CD8-positive, alpha-beta memory T cell (primary cell): ENCODE results near the gene GPBP1L1. TPM values are rescaled to one million over a fixed set of nuclear protein-coding genes. Genes with fewer than 3 reads are reported as not detected.

Source experiments
- CTCF ChIA-PET: fragments of 350-600 bp; sonication (Branson Sonifier 250); formaldehyde crosslinking; loops from one replicate; lab custom pipeline; 2021; ENCODE audit warnings: antibody characterized with exemption; lab: Charles Lee
- POLR2A ChIA-PET: fragments of 350-600 bp; sonication (Branson Sonifier 250); formaldehyde crosslinking; loops from one replicate; lab custom pipeline; 2021; ENCODE audit warnings: antibody characterized with exemption; lab: Charles Lee
- DNase-seq, 5 donors: peaks; one replicate each; pipeline versions ENCODE4 v3.0.0 to v3.0.0-alpha.2; 2020 to 2022; ENCODE audit warnings: mixed read lengths in 1 of 5
- H3K27ac ChIP-seq: one replicate; pipeline ENCODE4 v1.7.0; 2013; ENCODE audit warnings: low read depth, mild to moderate bottlenecking, low read length, moderate library complexity
- H3K27me3 ChIP-seq: 2 replicates; pipeline ENCODE4 v1.7.0; 2013; ENCODE audit warnings: low read length, mild to moderate bottlenecking; ENCODE audit not compliant: insufficient read depth, poor library complexity, severe bottlenecking
- H3K36me3 ChIP-seq: 2 replicates; pipeline ENCODE4 v1.7.0; 2013; ENCODE audit warnings: mild to moderate bottlenecking, low read length, moderate library complexity; ENCODE audit not compliant: insufficient read depth
- H3K4me1 ChIP-seq: 2 replicates; pipeline ENCODE4 v1.7.0; 2013; ENCODE audit warnings: mild to moderate bottlenecking, low read length, moderate library complexity; ENCODE audit not compliant: insufficient read depth
- H3K4me3 ChIP-seq: 2 replicates; pipeline ENCODE4 v1.7.0; 2013; ENCODE audit warnings: mild to moderate bottlenecking, low read length
- H3K9me3 ChIP-seq: 2 replicates; pipeline ENCODE4 v1.7.0; 2013; ENCODE audit warnings: mild to moderate bottlenecking, low read length
- H3K27ac Mint-ChIP-seq, 8 donors: one replicate each; pipeline ENCODE4 v1.8.0; 2020 to 2021; ENCODE audit warnings: mixed read lengths in 8 of 8, mild to moderate bottlenecking in 6 of 8, inconsistent platforms in 3 of 8, moderate library complexity in 3 of 8
- H3K27me3 Mint-ChIP-seq, 2 donors: one replicate each; pipeline ENCODE4 v1.8.0; 2020 to 2021; ENCODE audit warnings: mixed read lengths in 2 of 2, mild to moderate bottlenecking in 1 of 2, moderate library complexity in 1 of 2
- H3K36me3 Mint-ChIP-seq, 3 donors: one replicate each; pipeline ENCODE4 v1.8.0; 2020 to 2021; ENCODE audit warnings: mixed read lengths in 3 of 3, inconsistent platforms in 1 of 3, mild to moderate bottlenecking in 1 of 3
- H3K4me1 Mint-ChIP-seq, 3 donors: one replicate each; pipeline ENCODE4 v1.8.0; 2020 to 2021; ENCODE audit warnings: mixed read lengths in 3 of 3, inconsistent platforms in 1 of 3, mild to moderate bottlenecking in 1 of 3
- H3K4me3 Mint-ChIP-seq, 7 donors: one replicate each; pipeline ENCODE4 v1.8.0; 2020 to 2021; ENCODE audit warnings: mixed read lengths in 7 of 7, mild to moderate bottlenecking in 6 of 7, moderate library complexity in 4 of 7, inconsistent platforms in 2 of 7
- H3K9me3 Mint-ChIP-seq, 5 donors: one replicate each; pipeline ENCODE4 v1.8.0; 2020 to 2022; ENCODE audit warnings: mixed read lengths in 5 of 5, mild to moderate bottlenecking in 3 of 5, moderate library complexity in 2 of 5, inconsistent platforms in 1 of 5
- polyA plus RNA-seq: library from polyadenylated mRNA; unstranded; fragments of 300-500 nt; fragmentation: Illumina TruSeq; gene quantifications from one replicate; pipeline ENCODE4 v1.2.3, GENCODE V29; 2021
- total RNA-seq, 2 experiments: library from RNA; stranded (reverse); gene quantifications; one replicate each; pipeline ENCODE4 v1.2.3, GENCODE V29; 2021

GPBP1L1 gene
- total and polyA plus RNA-seq, 3 experiments from 2014 or later = 90.3 to 107 (median 102) TPM

DNA sequence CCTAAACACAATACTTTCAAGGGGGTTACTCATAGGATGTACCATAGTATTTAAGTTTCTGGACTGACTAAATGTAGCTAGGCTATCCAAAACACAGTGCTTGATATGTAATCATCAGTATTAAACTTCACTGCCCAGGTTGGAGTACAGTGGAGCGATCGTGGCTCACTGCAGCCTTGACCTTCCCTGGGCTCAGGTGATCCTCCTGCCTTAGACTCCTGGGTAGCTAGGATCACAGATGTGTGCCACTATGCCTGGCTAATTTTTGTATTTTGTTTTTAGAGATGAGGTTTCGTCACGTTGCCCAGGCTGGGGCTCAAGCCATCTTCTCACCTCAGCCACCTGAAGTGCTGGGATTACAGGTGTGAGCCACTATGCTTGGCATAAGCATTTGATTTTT lies 91.9 kb downstream of the GPBP1L1 start:
- Mint-ChIP-seq H3K27me3 (no peaks in the 10 kb centered on the region), H3K4me1 (peaks cover 17 to 56% (median 37%) of the 10 kb centered on the region in 3 donors), H3K9me3 (no peaks in the 10 kb centered on the region), H3K36me3 (peaks cover 4 to 59% (median 9%) of the 10 kb centered on the region in 3 donors), H3K27ac (peak overlapping the region in 2 of 8 donors; percentile 17 to 47), H3K4me3 (peak overlapping the region in 1 of 7 donors; percentile 27)
- peaks cover 9% of the 10 kb centered on the region for H3K4me1 ChIP-seq
- no peaks in the 10 kb centered on the region for H3K27me3 ChIP-seq
- no peak overlapping the region for H3K4me3 ChIP-seq
- CTCF ChIA-PET = no interaction called here
- peaks cover 20% of the 10 kb centered on the region for H3K36me3 ChIP-seq
- H3K9me3 ChIP-seq = no peaks in the 10 kb centered on the region
- POLR2A ChIA-PET = no interaction called here
- H3K27ac ChIP-seq = no peak overlapping the region
- DNase-seq = no peak

DNA sequence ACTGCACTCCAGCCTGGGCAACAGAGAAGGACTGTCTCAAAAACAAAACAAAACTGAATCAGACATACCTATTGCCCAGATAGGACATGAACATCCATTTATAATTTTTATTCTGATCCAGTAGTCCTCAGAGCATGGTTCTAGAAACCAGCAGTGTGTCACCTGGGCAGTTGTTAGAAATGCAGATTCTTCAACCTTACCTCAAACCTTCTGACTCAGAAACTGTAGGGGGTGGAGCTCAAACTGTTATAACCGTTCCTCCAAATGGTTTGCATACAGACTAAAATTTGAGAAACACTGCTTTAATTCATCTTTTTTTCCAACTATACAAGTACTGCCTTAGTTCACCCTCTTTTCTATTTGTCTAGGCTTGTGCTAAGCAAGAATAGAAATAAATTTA lies 96.5 kb downstream of the GPBP1L1 start:
- DNase-seq = no peak
- CTCF ChIA-PET = interaction anchor here (1.2 kb wide), 1 partner anchor 19 kb away, joined by 3 read pairs; no protein-coding TSS in a partner anchor

DNA sequence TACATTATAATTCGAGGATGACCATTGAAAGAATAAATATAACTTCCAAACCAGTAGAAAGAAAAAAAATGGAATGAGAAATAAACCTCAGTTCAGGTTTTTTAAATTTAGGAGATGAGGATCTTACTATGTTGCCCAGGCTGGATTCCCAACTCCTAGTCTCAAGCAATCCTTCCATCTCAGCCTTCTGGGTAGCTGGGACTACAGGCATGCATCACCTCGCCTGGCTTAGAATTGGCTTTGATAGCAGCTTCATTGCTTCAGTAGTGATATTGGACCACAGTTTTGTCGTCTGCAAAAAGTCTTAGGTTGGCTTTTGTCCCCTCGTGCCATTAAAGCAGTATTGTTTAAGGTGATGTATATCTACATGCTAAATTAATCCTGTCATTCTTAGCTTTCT lies 99.6 kb downstream of the GPBP1L1 start:
- Mint-ChIP-seq H3K4me3 (peak overlapping the region; percentile 93 to 100 (median 97)), H3K27ac (peak overlapping the region; percentile 89 to 98 (median 96)), H3K27me3 (peaks cover 0 to 2% of the 10 kb centered on the region in 2 donors), H3K4me1 (peaks cover 41 to 61% (median 51%) of the 10 kb centered on the region in 3 donors), H3K9me3 (no peaks in the 10 kb centered on the region), H3K36me3 (peaks cover 0 to 23% (median 2%) of the 10 kb centered on the region in 3 donors)
- H3K27ac ChIP-seq = peak overlapping the region; percentile 34
- no peaks in the 10 kb centered on the region for H3K9me3 ChIP-seq
- POLR2A ChIA-PET = interaction anchor here (0.7 kb wide), 2 partner anchors 22 to 101 kb away, joined by 3 to 4 read pairs; no protein-coding TSS in a partner anchor
- peak overlapping the region; percentile 33 for H3K4me3 ChIP-seq
- DNase-seq = no peak
- H3K36me3 ChIP-seq = peaks cover 4% of the 10 kb centered on the region
- peaks cover 21% of the 10 kb centered on the region for H3K4me1 ChIP-seq
- CTCF ChIA-PET = interaction anchor here (3.0 kb wide), 1 partner anchor 66 kb away, joined by 8 read pairs; the partner anchor contains the start of gene PRDX1
- no peaks in the 10 kb centered on the region for H3K27me3 ChIP-seq

More for the DNA sequence above, 96.5 kb downstream of the GPBP1L1 start:
- no peak overlapping the region for H3K4me3 Mint-ChIP-seq
- Histone ChIP-seq H3K4me1 (peaks cover 17% of the 10 kb centered on the region), H3K4me3 (no peak overlapping the region), H3K36me3 (peaks cover 11% of the 10 kb centered on the region), H3K27ac (no peak overlapping the region), H3K27me3 (no peaks in the 10 kb centered on the region), H3K9me3 (no peaks in the 10 kb centered on the region)
- H3K27ac Mint-ChIP-seq = peak overlapping the region in 1 of 8 donors; percentile 33
- POLR2A ChIA-PET = no interaction called here
- H3K4me1 Mint-ChIP-seq = peaks cover 36 to 64% (median 44%) of the 10 kb centered on the region in 3 donors
- peaks cover 0 to 35% (median 2%) of the 10 kb centered on the region in 3 donors for H3K36me3 Mint-ChIP-seq
- H3K27me3 Mint-ChIP-seq = no peaks in the 10 kb centered on the region
- no peaks in the 10 kb centered on the region for H3K9me3 Mint-ChIP-seq

DNA sequence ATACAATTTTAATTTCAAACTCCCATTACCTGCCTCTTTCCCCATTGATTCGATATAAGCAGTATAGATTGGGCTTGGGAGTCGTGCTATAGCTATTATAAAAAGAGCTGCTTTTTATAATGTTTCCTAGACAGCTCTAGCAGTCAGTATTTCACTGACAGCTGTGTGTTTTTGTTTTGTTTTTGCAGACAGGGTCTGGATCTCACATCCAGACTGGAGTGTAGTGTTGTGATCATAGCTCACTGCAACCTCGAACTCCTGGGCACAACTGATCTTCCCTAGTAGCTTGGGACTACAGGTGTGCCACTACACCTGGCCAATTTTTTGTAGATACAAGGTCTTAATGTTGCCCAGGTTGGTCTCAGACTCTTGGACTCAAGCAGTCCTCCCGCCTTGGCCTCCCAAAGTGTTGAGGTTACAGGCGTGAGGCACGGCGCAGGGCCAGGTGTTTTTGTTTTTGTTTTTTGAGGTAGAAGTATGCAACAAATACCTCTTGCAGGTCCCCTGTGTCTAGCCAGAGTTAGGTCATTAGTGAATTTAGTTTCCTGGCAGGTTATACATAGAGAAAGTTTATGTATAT lies 100.7 kb downstream of the GPBP1L1 start:
- H3K4me1 Mint-ChIP-seq = peaks cover 35 to 54% (median 40%) of the 10 kb centered on the region in 3 donors
- peak overlapping the region; percentile 94 to 98 (median 96) for H3K27ac Mint-ChIP-seq
- Histone ChIP-seq H3K4me3 (peak overlapping the region; percentile 95), H3K9me3 (no peaks in the 10 kb centered on the region), H3K4me1 (peaks cover 21% of the 10 kb centered on the region), H3K27ac (peak overlapping the region; percentile 60), H3K36me3 (no peaks in the 10 kb centered on the region), H3K27me3 (no peaks in the 10 kb centered on the region)
- no peak for DNase-seq
- peak overlapping the region; percentile 93 to 100 (median 99) for H3K4me3 Mint-ChIP-seq
- H3K9me3 Mint-ChIP-seq = no peaks in the 10 kb centered on the region
- H3K27me3 Mint-ChIP-seq = peaks cover 0 to 2% of the 10 kb centered on the region in 2 donors
- H3K36me3 Mint-ChIP-seq = peaks cover 0 to 15% (median 0%) of the 10 kb centered on the region in 3 donors
- ChIA-PET CTCF (interaction anchor here (0.8 to 3.0 kb wide), 2 partner anchors 64 to 93 kb away, joined by 3 to 8 read pairs; partner anchors contain the start of gene PRDX1), POLR2A (interaction anchor here (0.8 to 2.1 kb wide), 7 partner anchors 64 to 282 kb away, joined by 3 to 11 read pairs (median 8); partner anchors contain the start of genes CCDC163, GPBP1L1, MMACHC and MUTYH)

DNA sequence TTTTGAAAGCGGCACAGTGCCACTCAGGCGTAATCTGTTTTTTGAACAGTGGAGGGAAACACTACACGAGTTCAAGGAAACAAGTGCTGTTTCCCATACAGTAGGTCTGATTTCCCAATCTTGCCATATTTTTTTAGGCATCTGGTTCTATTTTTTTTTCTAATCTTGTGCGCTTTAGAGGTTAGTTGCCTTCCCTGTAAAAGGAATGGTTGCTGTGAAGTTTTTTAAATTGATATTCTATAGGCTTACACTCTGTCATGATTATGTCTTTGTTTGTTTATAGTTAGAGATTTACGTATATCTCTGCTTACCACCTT lies 101.3 kb downstream of the GPBP1L1 start:
- peak overlapping the region; percentile 60 for H3K27ac ChIP-seq
- Mint-ChIP-seq H3K27me3 (peaks cover 0 to 2% of the 10 kb centered on the region in 2 donors), H3K4me1 (peaks cover 33 to 52% (median 40%) of the 10 kb centered on the region in 3 donors), H3K9me3 (no peaks in the 10 kb centered on the region), H3K4me3 (peak overlapping the region; percentile 93 to 100 (median 99)), H3K36me3 (peaks cover 0 to 14% (median 0%) of the 10 kb centered on the region in 3 donors), H3K27ac (peak overlapping the region; percentile 94 to 98 (median 96))
- H3K4me3 ChIP-seq = peak overlapping the region; percentile 95
- peaks cover 21% of the 10 kb centered on the region for H3K4me1 ChIP-seq
- ChIA-PET CTCF (interaction anchor here (0.8 to 3.0 kb wide), 2 partner anchors 64 to 92 kb away, joined by 3 to 8 read pairs; partner anchors contain the start of gene PRDX1), POLR2A (interaction anchor here (0.8 to 2.1 kb wide), 9 partner anchors 63 to 282 kb away, joined by 3 to 11 read pairs (median 5); partner anchors contain the start of genes CCDC163, GPBP1L1, MMACHC and MUTYH)
- H3K27me3 ChIP-seq = no peaks in the 10 kb centered on the region
- DNase-seq = no peak
- H3K9me3 ChIP-seq = no peaks in the 10 kb centered on the region
- no peaks in the 10 kb centered on the region for H3K36me3 ChIP-seq

DNA sequence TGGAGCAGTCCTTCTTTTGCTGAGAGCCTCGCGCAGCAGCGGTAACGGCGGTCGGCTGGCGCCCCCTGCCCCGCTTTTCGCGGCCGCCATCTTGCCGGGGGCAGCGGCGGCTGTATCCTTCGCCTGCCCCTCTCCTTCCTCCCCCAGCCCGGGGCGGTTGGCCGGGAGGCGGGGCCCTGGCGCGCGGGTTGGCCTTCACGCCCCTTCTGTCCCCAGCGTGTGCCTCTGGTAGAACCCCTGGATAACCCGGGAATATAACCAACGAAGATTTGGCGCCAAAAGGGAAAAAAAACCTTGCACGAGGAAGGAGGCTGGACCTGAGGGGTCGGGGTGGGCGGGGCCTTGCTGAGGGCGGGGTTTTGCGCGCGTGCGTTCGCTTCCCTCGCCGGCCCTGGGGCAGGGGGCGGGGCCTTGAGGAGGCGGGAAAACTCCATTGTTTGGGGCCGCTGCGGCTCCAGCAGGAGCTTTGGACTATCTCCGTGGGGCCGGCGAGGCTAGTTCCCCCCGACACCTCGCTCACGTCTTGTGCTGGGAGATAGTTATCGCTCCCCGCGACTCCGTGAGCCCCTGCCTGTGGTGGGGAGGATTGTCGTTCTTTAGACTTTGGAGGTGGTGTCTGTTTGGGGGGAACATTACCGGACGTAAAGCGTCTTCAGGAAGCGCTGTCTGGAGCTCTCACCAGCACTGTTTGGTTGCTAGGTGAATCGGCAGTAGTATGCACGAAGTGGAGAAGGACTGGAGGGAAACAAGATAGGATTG lies 101.8 kb downstream of the GPBP1L1 start:
- H3K4me1 Mint-ChIP-seq = peaks cover 33 to 47% (median 40%) of the 10 kb centered on the region in 3 donors
- H3K4me3 Mint-ChIP-seq = peak overlapping the region; percentile 93 to 100 (median 99)
- H3K27ac ChIP-seq = peak overlapping the region; percentile 95
- DNase-seq = peak; percentile 85 to 91 (median 88)
- H3K36me3 Mint-ChIP-seq = peaks cover 0 to 14% (median 0%) of the 10 kb centered on the region in 3 donors
- peak overlapping the region; percentile 96 to 99 (median 99) for H3K27ac Mint-ChIP-seq
- H3K27me3 ChIP-seq = no peaks in the 10 kb centered on the region
- H3K9me3 Mint-ChIP-seq = no peaks in the 10 kb centered on the region
- POLR2A ChIA-PET = interaction anchor here (0.5 to 2.1 kb wide), 13 partner anchors 34 to 573 kb away, joined by 3 to 11 read pairs (median 5); partner anchors contain the start of genes AKR1A1, CCDC163, GPBP1L1 and HECTD3
- H3K4me1 ChIP-seq = peaks cover 21% of the 10 kb centered on the region
- H3K4me3 ChIP-seq = peak overlapping the region; percentile 95
- H3K36me3 ChIP-seq = no peaks in the 10 kb centered on the region
- CTCF ChIA-PET = interaction anchor here (0.8 to 6.9 kb wide), 3 partner anchors 15 to 92 kb away, joined by 3 to 48 read pairs (median 8); partner anchors contain the start of gene PRDX1
- peaks cover 0 to 2% of the 10 kb centered on the region in 2 donors for H3K27me3 Mint-ChIP-seq
- H3K9me3 ChIP-seq = no peaks in the 10 kb centered on the region

DNA sequence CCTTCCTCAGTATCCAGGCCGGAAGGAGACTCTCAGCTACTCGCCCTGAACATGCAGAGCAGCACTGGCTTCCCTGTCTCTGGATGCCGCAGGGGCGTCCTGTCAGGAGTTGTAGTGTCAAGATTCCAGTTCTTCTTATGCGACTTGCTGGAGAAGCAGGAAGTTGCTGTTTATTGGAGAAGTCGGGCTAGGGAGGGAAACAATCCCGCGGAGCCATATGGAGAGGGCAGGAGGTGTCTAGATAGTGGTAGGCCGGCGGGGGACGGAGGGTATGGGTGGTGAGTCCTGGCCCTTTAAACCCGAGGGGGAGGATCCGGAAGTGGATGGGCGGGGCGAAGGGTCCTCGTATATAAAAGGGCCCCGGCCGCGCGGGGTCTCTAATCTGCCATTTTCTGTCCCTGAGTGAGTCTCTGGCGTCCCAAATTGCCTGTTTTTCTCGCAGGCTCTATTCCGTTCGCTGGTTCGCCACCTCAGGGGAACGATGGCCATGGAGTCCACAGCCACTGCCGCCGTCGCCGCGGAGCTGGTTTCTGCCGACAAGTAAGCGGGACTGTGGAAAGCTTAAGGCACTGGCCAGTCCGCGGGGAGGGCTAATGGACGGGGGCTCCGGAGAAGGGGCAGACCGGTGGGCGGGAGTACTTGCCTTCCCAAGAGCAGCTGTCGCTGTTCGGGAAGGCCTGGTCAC lies 102.5 kb downstream of the GPBP1L1 start, which contains the start of gene NASP:
TSS of gene NASP (plus strand) at position 376 of the 685 bp plus-strand sequence. CDS start at position 482, 106 bp downstream.
- H3K27me3 ChIP-seq = no peaks in the 10 kb centered on the region
- H3K4me3 Mint-ChIP-seq = peak within 1 kb of the TSS; percentile 93 to 100 (median 99)
- H3K4me3 ChIP-seq = peak within 1 kb of the TSS; percentile 95
- POLR2A ChIA-PET = interaction anchor here (0.5 to 2.1 kb wide), 18 partner anchors 16 to 910 kb away, joined by 3 to 11 read pairs (median 4); partner anchors contain the start of genes AKR1A1, CCDC163, GPBP1L1 and HECTD3
- peak; percentile 84 to 96 (median 88) for DNase-seq
- H3K27ac ChIP-seq = peak within 1 kb of the TSS; percentile 95
- peaks cover 21% of the 10 kb centered on the region for H3K4me1 ChIP-seq
- no peaks in the 10 kb centered on the region for H3K36me3 ChIP-seq
- peaks cover 31 to 40% (median 35%) of the 10 kb centered on the region in 3 donors for H3K4me1 Mint-ChIP-seq
- H3K9me3 Mint-ChIP-seq = no peaks in the 10 kb centered on the region
- CTCF ChIA-PET = interaction anchor here (0.7 to 6.9 kb wide), 8 partner anchors 8 to 574 kb away, joined by 3 to 48 read pairs (median 3); partner anchors contain the start of genes AKR1A1, CCDC163 and MMACHC
- H3K27me3 Mint-ChIP-seq = peaks cover 0 to 2% of the 10 kb centered on the region in 2 donors
- H3K27ac Mint-ChIP-seq = peak within 1 kb of the TSS; percentile 96 to 99 (median 99)
- peaks cover 0 to 12% (median 0%) of the 10 kb centered on the region in 3 donors for H3K36me3 Mint-ChIP-seq
- no peaks in the 10 kb centered on the region for H3K9me3 ChIP-seq
